H1 (cell line): ENCODE results near the gene MYBPC2. TPM values are rescaled to one million over a fixed set of nuclear protein-coding genes. Genes with fewer than 3 reads are reported as not detected.

ENCODE experiments used
- CTCF ChIA-PET: fragments of 300-600 bp; sonication (Branson Sonifier 250); formaldehyde crosslinking; loops from one replicate; lab custom pipeline; 2021; ENCODE audit not compliant: partially characterized antibody; lab: Charles Lee
- POLR2A ChIA-PET: fragments of 300-600 bp; sonication (Branson Sonifier 250); formaldehyde crosslinking; loops from one replicate; lab custom pipeline; 2021; ENCODE audit warnings: inconsistent platforms; ENCODE audit not compliant: partially characterized antibody; lab: Charles Lee
- DNase-seq, 2 experiments: peaks; one replicate each; pipeline versions ENCODE4 v3.0.0 to v3.0.0-alpha.2; 2010 to 2022; ENCODE audit warnings: low spot score in 2 of 2, low read depth in 1 of 2, mixed read lengths in 1 of 2
- FAIRE-seq: peaks from 2 replicates; lab custom pipeline; 2011; peaks lifted over from hg19 to GRCh38; lab: Jason Lieb, UNC
- H2AFZ ChIP-seq: 2 replicates; pipeline ENCODE4 v1.8.1; 2012; ENCODE audit warnings: low read length, inconsistent platforms
- H2AK5ac ChIP-seq: 2 replicates; pipeline ENCODE4 v1.6.1; 2013; ENCODE audit warnings: low read depth, low read length
- H2BK120ac ChIP-seq: replicated peaks from 2 replicates; pipeline ENCODE3; 2013; ENCODE audit warnings: low read depth, low read length, inconsistent platforms
- H2BK12ac ChIP-seq: 2 replicates; pipeline ENCODE4 v1.6.1; 2013; ENCODE audit warnings: low read depth, low read length
- H2BK15ac ChIP-seq: 2 replicates; pipeline ENCODE4 v1.6.1; 2013; ENCODE audit warnings: low read length
- H2BK20ac ChIP-seq: 2 replicates; pipeline ENCODE4 v1.6.1; 2013; ENCODE audit warnings: low read length
- H2BK5ac ChIP-seq: 2 replicates; pipeline ENCODE4 v1.6.1; 2013; ENCODE audit warnings: low read depth, low read length
- H3K14ac ChIP-seq: 2 replicates; pipeline ENCODE4 v1.6.1; 2013; ENCODE audit warnings: inconsistent platforms; ENCODE audit not compliant: insufficient read length
- H3K18ac ChIP-seq: 2 replicates; pipeline ENCODE4 v1.6.1; 2013; ENCODE audit warnings: low read length; ENCODE audit errors: extremely low read depth
- H3K23ac ChIP-seq: 2 replicates; pipeline ENCODE4 v1.6.1; 2013; ENCODE audit warnings: inconsistent platforms; ENCODE audit not compliant: insufficient read length
- H3K23me2 ChIP-seq: 2 replicates; pipeline ENCODE4 v1.6.1; 2013; ENCODE audit warnings: low read depth, low read length
- H3K27ac ChIP-seq: 2 replicates; pipeline ENCODE4 v1.6.1; 2011; ENCODE audit warnings: low read depth, low read length, inconsistent platforms
- H3K27me3 ChIP-seq, 4 experiments: replicated peaks in 1 of 4; 1 replicate in 1 of 4; 2 replicates in 3 of 4; pipeline versions ENCODE4 v1.6.1 to v1.8.1; 2011 to 2013; ENCODE audit warnings: low read length in 3 of 4, mild to moderate bottlenecking in 3 of 4, inconsistent platforms in 2 of 4, mixed read lengths in 2 of 4, moderate library complexity in 1 of 4; ENCODE audit not compliant: control insufficient read depth in 3 of 4, insufficient read depth in 3 of 4; ENCODE audit errors: extremely low read depth in 1 of 4
- H3K36me3 ChIP-seq, 4 experiments: 2 replicates each; pipeline versions ENCODE4 v1.6.1 to v1.8.1; 2011 to 2013; ENCODE audit warnings: mild to moderate bottlenecking in 4 of 4, low read length in 3 of 4, moderate library complexity in 2 of 4, control low read depth in 1 of 4, inconsistent platforms in 1 of 4; ENCODE audit not compliant: insufficient read depth in 4 of 4, control insufficient read depth in 2 of 4
- H3K4ac ChIP-seq: replicated peaks from 2 replicates; pipeline ENCODE3; 2013; ENCODE audit warnings: low read length, low read depth, mixed read lengths, inconsistent platforms; ENCODE audit not compliant: insufficient read length
- H3K4me1 ChIP-seq, 4 experiments: replicated peaks in 1 of 4; 1 replicate in 1 of 4; 2 replicates in 3 of 4; pipeline versions ENCODE4 v1.6.1 to v1.8.1; 2011 to 2013; ENCODE audit warnings: low read length in 3 of 4, inconsistent platforms in 2 of 4, mixed read lengths in 1 of 4; ENCODE audit not compliant: insufficient read depth in 4 of 4, control insufficient read depth in 3 of 4
- H3K4me2 ChIP-seq, 2 experiments: 2 replicates each; pipeline versions ENCODE4 v1.6.1 to v1.8.1; 2011 to 2013; ENCODE audit warnings: low read depth in 2 of 2, low read length in 2 of 2, control low read depth in 1 of 2, inconsistent platforms in 1 of 2, mild to moderate bottlenecking in 1 of 2; ENCODE audit not compliant: insufficient read depth in 1 of 2
- H3K4me3 ChIP-seq, 4 experiments: fragments of 200-600, 300-600 bp in 1 of 4; sonication (generic), shearing (Covaris generic), sonication (Bioruptor Twin) in 1 of 4; 2 replicates each; pipeline versions ENCODE4 v1.5.1 to v1.8.1; 2011 to 2016; ENCODE audit warnings: low read length in 4 of 4, low read depth in 3 of 4, control low read depth in 2 of 4, inconsistent platforms in 2 of 4, mild to moderate bottlenecking in 2 of 4, mixed read lengths in 1 of 4, moderate library complexity in 1 of 4; ENCODE audit not compliant: insufficient read depth in 2 of 4; ENCODE audit errors: extremely low read depth in 1 of 4
- H3K56ac ChIP-seq: replicated peaks from 2 replicates; pipeline ENCODE3; 2013; ENCODE audit warnings: low read depth, mild to moderate bottlenecking, mixed read lengths, low read length, inconsistent platforms; ENCODE audit not compliant: insufficient read length
- H3K79me1 ChIP-seq: 2 replicates; pipeline ENCODE4 v1.6.1; 2013; ENCODE audit warnings: low read depth, low read length, control low read depth
- H3K79me2 ChIP-seq, 2 experiments: 2 replicates each; pipeline versions ENCODE4 v1.6.1 to v1.8.1; 2012 to 2013; ENCODE audit warnings: low read length in 2 of 2, mild to moderate bottlenecking in 2 of 2, inconsistent platforms in 1 of 2; ENCODE audit not compliant: insufficient read depth in 2 of 2, control insufficient read depth in 1 of 2
- H3K9ac ChIP-seq, 4 experiments: replicated peaks in 1 of 4; 1 replicate in 1 of 4; 2 replicates in 3 of 4; pipeline versions ENCODE4 v1.6.1 to v1.8.1; 2011 to 2013; ENCODE audit warnings: low read depth in 3 of 4, low read length in 3 of 4, control low read depth in 2 of 4, mild to moderate bottlenecking in 2 of 4, moderate library complexity in 2 of 4, inconsistent platforms in 1 of 4; ENCODE audit errors: extremely low read depth in 1 of 4
- H3K9me3 ChIP-seq, 2 experiments: 2 replicates each; pipeline versions ENCODE4 v1.6.1 to v1.8.1; 2012 to 2013; ENCODE audit warnings: mild to moderate bottlenecking in 2 of 2, moderate library complexity in 2 of 2, control low read depth in 1 of 2, inconsistent platforms in 1 of 2, low read depth in 1 of 2, low read length in 1 of 2, mixed read lengths in 1 of 2; ENCODE audit not compliant: insufficient read depth in 2 of 2
- H4K20me1 ChIP-seq, 2 experiments: replicated peaks in 1 of 2; 2 replicates each; pipeline versions ENCODE3 to v1.8.1; 2011 to 2013; ENCODE audit warnings: inconsistent platforms in 2 of 2, low read length in 2 of 2, mild to moderate bottlenecking in 1 of 2; ENCODE audit not compliant: insufficient read depth in 2 of 2, control insufficient read depth in 1 of 2
- H4K5ac ChIP-seq: 2 replicates; pipeline ENCODE4 v1.6.1; 2013; ENCODE audit warnings: low read length, low read depth, mixed read lengths, inconsistent platforms; ENCODE audit not compliant: insufficient read length
- H4K8ac ChIP-seq: 2 replicates; pipeline ENCODE4 v1.8.0; 2013; ENCODE audit warnings: mild to moderate bottlenecking, moderate library complexity, low read length, inconsistent platforms; ENCODE audit not compliant: insufficient read depth; ENCODE audit errors: extremely low read depth
- H4K91ac ChIP-seq: replicated peaks from 2 replicates; pipeline ENCODE3; 2013; ENCODE audit warnings: low read length, mixed read lengths, inconsistent platforms; ENCODE audit not compliant: insufficient read length
- BACH1 ChIP-seq: IDR thresholded peaks from 2 replicates; pipeline ENCODE4 v1.6.1; 2012; ENCODE audit warnings: low read length, improper control_type of control experiment
- CHD2 ChIP-seq: IDR thresholded peaks from 2 replicates; pipeline ENCODE4 v1.6.1; 2012; ENCODE audit warnings: low read length, improper control_type of control experiment
- E2F6 ChIP-seq: IDR thresholded peaks from 2 replicates; pipeline ENCODE4 v1.6.1; 2012; ENCODE audit warnings: inconsistent platforms
- FOSL1 ChIP-seq: IDR thresholded peaks from 2 replicates; pipeline ENCODE4 v1.6.1; 2011; ENCODE audit warnings: mild to moderate bottlenecking, low read depth, low read length, moderate library complexity; ENCODE audit not compliant: insufficient read depth
- KDM4A ChIP-seq: IDR thresholded peaks from one replicate; pipeline ENCODE4 v1.7.1; 2012; ENCODE audit warnings: low read depth, mild to moderate bottlenecking, moderate library complexity, low read length, inconsistent platforms; ENCODE audit not compliant: severe bottlenecking
- NANOG ChIP-seq: IDR thresholded peaks from 2 replicates; pipeline ENCODE4 v1.6.1; 2011; ENCODE audit warnings: low read length, low read depth, mild to moderate bottlenecking, inconsistent platforms; ENCODE audit not compliant: insufficient read depth, poor library complexity, severe bottlenecking
- POLR2AphosphoS5 ChIP-seq: IDR thresholded peaks from 2 replicates; pipeline ENCODE4 v1.6.1; 2011; ENCODE audit warnings: low read depth, low read length
- RAD21 ChIP-seq, 2 experiments: IDR thresholded peaks in 1 of 2; conservative IDR thresholded peaks in 1 of 2; 2 replicates each; pipeline ENCODE4 v1.6.1; 2011; ENCODE audit warnings: low read depth in 2 of 2, low read length in 2 of 2, improper control_type of control experiment in 1 of 2, inconsistent platforms in 1 of 2, mild to moderate bottlenecking in 1 of 2, moderate library complexity in 1 of 2
- RNF2 ChIP-seq: fragments of 200-900, 300-1000 bp; sonication (generic); IDR thresholded peaks from 2 replicates; pipeline ENCODE4 v1.7.1; 2016; ENCODE audit warnings: borderline replicate concordance, low read depth, mild to moderate bottlenecking, antibody characterized with exemption, low read length; ENCODE audit not compliant: poor library complexity, severe bottlenecking; ENCODE audit errors: missing control alignments
- SP4 ChIP-seq: IDR thresholded peaks from 2 replicates; pipeline ENCODE4 v1.6.1; 2012; ENCODE audit warnings: low read length, inconsistent platforms
- TAF1 ChIP-seq: IDR thresholded peaks from 2 replicates; pipeline ENCODE4 v1.6.1; 2011; ENCODE audit warnings: mild to moderate bottlenecking, low read depth, low read length
- whole genome bisulfite sequencing, 2 experiments: shearing (Covaris generic) in 1 of 2; methylation state at CpG; one replicate each; pipeline versions ENCODE4 v1.1.6 to v1.1.7; 2013 to 2015; ENCODE audit warnings: low lambda C conversion rate in 2 of 2, mixed read lengths in 2 of 2, inconsistent platforms in 1 of 2, low coverage in 1 of 2, missing lambda C conversion rate in 1 of 2; ENCODE audit not compliant: insufficient replicate concordance in 2 of 2, insufficient coverage in 1 of 2, insufficient read length in 1 of 2; ENCODE audit errors: extremely low coverage in 1 of 2, missing lambda C conversion rate in 1 of 2; 5-methylcytosine and 5-hydroxymethylcytosine counted together
- polyA plus RNA-seq, 7 experiments: library from polyadenylated mRNA; depleted of rRNA in 3 of 7; stranded (reverse) in 5 of 7; unstranded in 2 of 7; fragments of >200 nt in 5 of 7; fragments of 200-250 nt in 2 of 7; gene quantifications; 1 replicate in 5 of 7; 2 replicates in 1 of 7; 4 replicates in 1 of 7; pipeline versions ENCODE4 v1.2.1 to v1.2.3, GENCODE V29; 2011 to 2013; ENCODE audit warnings: missing spikeins in 2 of 7, mixed read lengths in 2 of 7
- total RNA-seq: library from RNA; stranded (reverse); fragmentation: NEBNext Ultra II Directional; extraction: Animal tissue kit (Norgen Biotek cat#: 25700); gene quantifications from 2 replicates; pipeline ENCODE4 v1.2.1, GENCODE V29; 2021

The MYBPC2 gene
- total and polyA plus RNA-seq, 2 of the 8 experiments (the other 6 are each of a cell fraction or from before 2014, with no cell fraction given), result 1.8 to 3.1 TPM

DNA sequence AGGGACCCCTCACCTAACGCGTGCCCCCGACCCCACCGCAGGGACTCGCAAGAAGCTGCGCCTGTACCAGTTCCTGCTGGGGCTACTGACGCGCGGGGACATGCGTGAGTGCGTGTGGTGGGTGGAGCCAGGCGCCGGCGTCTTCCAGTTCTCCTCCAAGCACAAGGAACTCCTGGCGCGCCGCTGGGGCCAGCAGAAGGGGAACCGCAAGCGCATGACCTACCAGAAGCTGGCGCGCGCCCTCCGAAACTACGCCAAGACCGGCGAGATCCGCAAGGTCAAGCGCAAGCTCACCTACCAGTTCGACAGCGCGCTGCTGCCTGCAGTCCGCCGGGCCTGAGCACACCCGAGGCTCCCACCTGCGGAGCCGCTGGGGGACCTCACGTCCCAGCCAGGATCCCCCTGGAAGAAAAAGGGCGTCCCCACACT, 4.7 kb upstream of the MYBPC2 start:
- Histone ChIP-seq H3K27ac (no peak overlapping the region), H4K5ac (no peak overlapping the region), H2AFZ (no peak overlapping the region), H2BK20ac (0 out of 2 replicates have a peak overlapping the region, but pooled peaks have one; percentile 32), H2BK15ac (0 out of 2 replicates have a peak overlapping the region, but pooled peaks have one; percentile 29), H3K9me3 (no peaks in the 10 kb centered on the region), H3K23ac (no peak overlapping the region), H2BK5ac (peak overlapping the region; percentile 71; the same call in 1 of the 2 replicates), H2AK5ac (no peak overlapping the region), H3K27me3 (peaks cover 0 to 19% (median 8%) of the 10 kb centered on the region in 4 experiments; a peak in 4 of 7 replicates), H4K91ac (peak overlapping the region; percentile 42), H3K23me2 (peaks cover 3% of the 10 kb centered on the region; the same call in 1 of the 2 replicates), H3K4me3 (peak overlapping the region in 3 of 4 experiments; percentile 11 to 50 (median 23); a peak in 5 of 8 replicates), H4K20me1 (no peaks in the 10 kb centered on the region), H3K14ac (no peak overlapping the region), H3K4me1 (peaks cover 1 to 17% (median 10%) of the 10 kb centered on the region in 4 experiments), H2BK120ac (no peak overlapping the region), H2BK12ac (peak overlapping the region; percentile 60; the same call in 1 of the 2 replicates), H3K79me1 (no peaks in the 10 kb centered on the region), H3K4ac (no peak overlapping the region), H3K56ac (no peak overlapping the region), H3K36me3 (no peaks in the 10 kb centered on the region), H3K9ac (peak overlapping the region in 2 of 4 experiments; percentile 25 to 32; a peak in 4 of 7 replicates), H3K79me2 (no peaks in the 10 kb centered on the region), H3K4me2 (peak overlapping the region; percentile 52 to 73; a peak in 3 of 4 replicates), H3K18ac (peak overlapping the region; percentile 60; the same call in 1 of the 2 replicates), H4K8ac (peak overlapping the region; percentile 46; the same call in 1 of the 2 replicates)
- CTCF ChIA-PET, result interaction anchor here (0.7 to 2.4 kb wide), 13 partner anchors 8 to 297 kb away, joined by 3 to 13 read pairs (median 3); partner anchors contain the start of genes POLD1 and SPIB
- POLR2A ChIA-PET, result interaction anchor here (0.9 to 3.1 kb wide), 13 partner anchors 9 to 377 kb away, joined by 3 to 15 read pairs (median 4); partner anchors contain the start of genes POLD1 and SPIB
- WGBS, 2 experiments, result 9% methylated on average over 37 of the region's 38 CpGs; no CpG with 5 or more reads in 1 of the 2 experiments
- FAIRE-seq, result no peak
- peak; percentile 62 to 84 for DNase-seq
- TF ChIP-seq CHD2, result no peak
- TF ChIP-seq RNF2, result no peak
- peak; percentile 32 for TF ChIP-seq KDM4A
- TF ChIP-seq TAF1, result peak; percentile 43; the same call in 1 of the 2 replicates
- TF ChIP-seq POLR2AphosphoS5, result 0 out of 2 replicates have a peak, but pooled peaks have one; percentile 27
- no peak; a peak in 1 of 4 replicates for TF ChIP-seq RAD21 (IDR thresholded peaks at IDR 0.05 in 1 of 2, conservative IDR thresholded peaks at IDR 0.05 in 1 of 2; ENCODE audit: low read depth in 2 of 2, low read length in 2 of 2)
- TF ChIP-seq FOSL1, result no peak
- no peak for TF ChIP-seq NANOG
- no peak for TF ChIP-seq BACH1
- no peak for TF ChIP-seq SP4
- TF ChIP-seq E2F6, result peak; percentile 58
